NOMO-1 treated with DMSO at 0.1 percent for 48 hours (cell line): Measurements from ENCODE around the gene CAMTA1.

Source experiments
- DNase-seq: peaks from one replicate; lab custom pipeline; 2025; ENCODE audit not compliant: unreplicated experiment; lab: John Stamatoyannopoulos, UW

Gene CAMTA1

GRCh38 chr1:6870086-6870485 lies 84.8 kb downstream of the CAMTA1 start:
- DNase-seq, result no peak

GRCh38 chr1:6870571-6870970 lies 85.3 kb downstream of the CAMTA1 start:
- no peak for DNase-seq

GRCh38 chr1:6871300-6871972 lies 86.2 kb downstream of the CAMTA1 start:
- no peak for DNase-seq

- no peak for DNase-seq
These were observed 87.5 kb downstream of the CAMTA1 start for GRCh38 chr1:6872573-6873261.

- no peak for DNase-seq
These were observed 88.2 kb downstream of the CAMTA1 start for GRCh38 chr1:6873298-6874015.

GRCh38 chr1:6874298-6874697 lies 89.0 kb downstream of the CAMTA1 start:
- no peak for DNase-seq

GRCh38 chr1:6880951-6881690 lies 95.9 kb downstream of the CAMTA1 start:
- DNase-seq, result no peak

GRCh38 chr1:6882414-6882813 lies 97.2 kb downstream of the CAMTA1 start:
- DNase-seq, result no peak

- no peak for DNase-seq
These were observed 99.4 kb downstream of the CAMTA1 start for GRCh38 chr1:6884652-6885153.

GRCh38 chr1:6885426-6885825 lies 100.2 kb downstream of the CAMTA1 start:
- DNase-seq, result no peak

GRCh38 chr1:6886523-6886922 lies 101.3 kb downstream of the CAMTA1 start:
- DNase-seq, result no peak

- no peak for DNase-seq
These were observed 103.0 kb downstream of the CAMTA1 start for GRCh38 chr1:6888268-6888667.

GRCh38 chr1:6888870-6889269 lies 103.6 kb downstream of the CAMTA1 start:
- DNase-seq, result no peak

- peak; percentile 5 for DNase-seq
These were observed 104.7 kb downstream of the CAMTA1 start for GRCh38 chr1:6889875-6890480.

- DNase-seq, result no peak
These were observed 105.4 kb downstream of the CAMTA1 start for GRCh38 chr1:6890686-6891085.

- no peak for DNase-seq
These were observed 106.7 kb downstream of the CAMTA1 start for GRCh38 chr1:6891781-6892579.

GRCh38 chr1:6893388-6893787 lies 108.1 kb downstream of the CAMTA1 start:
- no peak for DNase-seq

- DNase-seq, result no peak
These were observed 111.9 kb downstream of the CAMTA1 start for GRCh38 chr1:6897138-6897537.

- DNase-seq, result no peak
These were observed 113.8 kb downstream of the CAMTA1 start for GRCh38 chr1:6898974-6899539.

GRCh38 chr1:6899621-6900020 lies 114.4 kb downstream of the CAMTA1 start:
- DNase-seq, result no peak
